Effector memory CD4-positive, alpha-beta T cell (primary cell): ENCODE data around the gene RAB7B.

ENCODE experiments used
- DNase-seq, 3 donors: peaks; one replicate each; pipeline ENCODE4 v3.0.0-alpha.2; 2020
- H3K27ac ChIP-seq: 2 replicates; pipeline ENCODE4 v1.7.0; 2013; ENCODE audit warnings: mild to moderate bottlenecking, low read length, moderate library complexity; ENCODE audit not compliant: insufficient read depth, poor library complexity, severe bottlenecking
- H3K27me3 ChIP-seq: replicated peaks from 2 replicates; pipeline ENCODE4 v1.7.0; 2013; ENCODE audit warnings: mild to moderate bottlenecking, low read length; ENCODE audit not compliant: insufficient read depth, control insufficient read depth, poor library complexity, severe bottlenecking
- H3K36me3 ChIP-seq: 2 replicates; pipeline ENCODE4 v1.7.0; 2013; ENCODE audit warnings: mild to moderate bottlenecking, low read length, moderate library complexity; ENCODE audit not compliant: control insufficient read depth, insufficient read depth
- H3K4me1 ChIP-seq: 2 replicates; pipeline ENCODE4 v1.7.0; 2013; ENCODE audit warnings: low read length, mild to moderate bottlenecking; ENCODE audit not compliant: control insufficient read depth, insufficient read depth, poor library complexity, severe bottlenecking
- H3K4me3 ChIP-seq: 2 replicates; pipeline ENCODE4 v1.7.0; 2013; ENCODE audit warnings: low read length, low read depth, mild to moderate bottlenecking; ENCODE audit not compliant: insufficient read depth, poor library complexity, severe bottlenecking
- H3K9me3 ChIP-seq: 2 replicates; pipeline ENCODE4 v1.7.0; 2013; ENCODE audit warnings: mild to moderate bottlenecking, low read length, moderate library complexity; ENCODE audit not compliant: control insufficient read depth

The RAB7B gene

GRCh38 chr1:205951746-205952145 lies 51.4 kb downstream of the RAB7B start:
- no peaks in the 10 kb centered on the region for H3K9me3 ChIP-seq
- H3K36me3 ChIP-seq = no peaks in the 10 kb centered on the region
- no peak overlapping the region for H3K27ac ChIP-seq
- no peaks in the 10 kb centered on the region for H3K4me1 ChIP-seq
- DNase-seq = no peak
- H3K4me3 ChIP-seq = no peak overlapping the region
- H3K27me3 ChIP-seq = no peaks in the 10 kb centered on the region

- H3K27ac ChIP-seq = no peak overlapping the region
- no peak for DNase-seq
- H3K36me3 ChIP-seq = no peaks in the 10 kb centered on the region
- H3K4me1 ChIP-seq = no peaks in the 10 kb centered on the region
- H3K9me3 ChIP-seq = no peaks in the 10 kb centered on the region
- H3K4me3 ChIP-seq = no peak overlapping the region
- H3K27me3 ChIP-seq = no peaks in the 10 kb centered on the region
Measured at GRCh38 chr1:205950826-205951549, 52.2 kb downstream of the RAB7B start.

GRCh38 chr1:205950280-205950679 lies 52.9 kb downstream of the RAB7B start:
- Histone ChIP-seq H3K27ac (no peak overlapping the region), H3K4me3 (no peak overlapping the region), H3K4me1 (no peaks in the 10 kb centered on the region), H3K27me3 (no peaks in the 10 kb centered on the region), H3K36me3 (no peaks in the 10 kb centered on the region), H3K9me3 (no peaks in the 10 kb centered on the region)
- no peak for DNase-seq

- Histone ChIP-seq H3K36me3 (no peaks in the 10 kb centered on the region), H3K4me1 (no peaks in the 10 kb centered on the region), H3K27ac (no peak overlapping the region), H3K27me3 (no peaks in the 10 kb centered on the region), H3K4me3 (no peak overlapping the region), H3K9me3 (no peaks in the 10 kb centered on the region)
- no peak for DNase-seq
Measured at GRCh38 chr1:205949753-205950152, 53.4 kb downstream of the RAB7B start.

- no peaks in the 10 kb centered on the region for H3K27me3 ChIP-seq
- H3K27ac ChIP-seq = no peak overlapping the region
- H3K4me1 ChIP-seq = no peaks in the 10 kb centered on the region
- H3K36me3 ChIP-seq = no peaks in the 10 kb centered on the region
- DNase-seq = no peak
- no peak overlapping the region for H3K4me3 ChIP-seq
- no peaks in the 10 kb centered on the region for H3K9me3 ChIP-seq
Measured at GRCh38 chr1:205948886-205949285, 54.3 kb downstream of the RAB7B start.

GRCh38 chr1:205948039-205948438 lies 55.2 kb downstream of the RAB7B start:
- H3K36me3 ChIP-seq = no peaks in the 10 kb centered on the region
- H3K4me3 ChIP-seq = no peak overlapping the region
- no peak overlapping the region for H3K27ac ChIP-seq
- H3K4me1 ChIP-seq = no peaks in the 10 kb centered on the region
- H3K27me3 ChIP-seq = no peaks in the 10 kb centered on the region
- DNase-seq = no peak
- H3K9me3 ChIP-seq = no peaks in the 10 kb centered on the region

GRCh38 chr1:205947024-205947423 lies 56.2 kb downstream of the RAB7B start:
- H3K4me1 ChIP-seq = no peaks in the 10 kb centered on the region
- no peak overlapping the region for H3K27ac ChIP-seq
- no peak overlapping the region for H3K4me3 ChIP-seq
- no peaks in the 10 kb centered on the region for H3K36me3 ChIP-seq
- no peaks in the 10 kb centered on the region for H3K9me3 ChIP-seq
- peaks cover 3% of the 10 kb centered on the region for H3K27me3 ChIP-seq
- no peak for DNase-seq

- DNase-seq = no peak
- Histone ChIP-seq H3K4me1 (no peaks in the 10 kb centered on the region), H3K27me3 (peaks cover 7% of the 10 kb centered on the region), H3K36me3 (no peaks in the 10 kb centered on the region), H3K9me3 (no peaks in the 10 kb centered on the region), H3K4me3 (no peak overlapping the region), H3K27ac (no peak overlapping the region)
Measured at GRCh38 chr1:205945069-205945468, 58.1 kb downstream of the RAB7B start.

- H3K27me3 ChIP-seq = peaks cover 7% of the 10 kb centered on the region
- no peaks in the 10 kb centered on the region for H3K36me3 ChIP-seq
- DNase-seq = no peak
- no peak overlapping the region for H3K27ac ChIP-seq
- H3K4me3 ChIP-seq = no peak overlapping the region
- no peaks in the 10 kb centered on the region for H3K4me1 ChIP-seq
- H3K9me3 ChIP-seq = no peaks in the 10 kb centered on the region
Measured at GRCh38 chr1:205944525-205944924, 58.7 kb downstream of the RAB7B start.

GRCh38 chr1:205943245-205943644 lies 60.0 kb downstream of the RAB7B start, which contains the start of gene SLC26A9:
TSS of gene SLC26A9 (minus strand) at chr1:205943456. CDS start at chr1:205935820, 7,636 bp downstream.
- Histone ChIP-seq H3K9me3 (no peaks in the 10 kb centered on the region), H3K27me3 (peaks cover 9% of the 10 kb centered on the region)

More at GRCh38 chr1:205943245-205943644, 60.0 kb downstream of the RAB7B start, which contains the start of gene SLC26A9:
- Histone ChIP-seq H3K27ac (no peak within 1 kb of the TSS), H3K4me1 (no peaks in the 10 kb centered on the region), H3K4me3 (no peak within 1 kb of the TSS), H3K36me3 (no peaks in the 10 kb centered on the region)
- DNase-seq = no peak
